HEK293 (cell line): ENCODE results near the gene CA12.

Experiments used
- CTCF ChIA-PET: fragments of 350-600 bp; formaldehyde crosslinking; extraction: SDS; loops from one replicate; lab custom pipeline; 2021; ENCODE audit warnings: antibody characterized with exemption; lab: Yijun Ruan, JAX
- POLR2A ChIA-PET: fragments of 300-600 bp; formaldehyde crosslinking; extraction: SDS; loops from one replicate; lab custom pipeline; 2020; ENCODE audit warnings: antibody characterized with exemption, inconsistent platforms; lab: Yijun Ruan, JAX
- H3K27ac ChIP-seq: fragments of 200-500 bp; sonication (Bioruptor generic); 2 replicates; pipeline ENCODE4 v1.5.1; 2014; ENCODE audit warnings: low read depth, low read length, control low read depth, inconsistent platforms; ENCODE audit errors: extremely low read depth
- H3K36me3 ChIP-seq, 2 experiments: fragments of 200-500 bp in 1 of 2; sonication (Bioruptor generic) in 1 of 2; 1 replicate in 1 of 2; 2 replicates in 1 of 2; pipeline ENCODE4 v1.5.1; 2014 to 2017; ENCODE audit warnings: inconsistent platforms in 2 of 2, low read length in 2 of 2; ENCODE audit not compliant: control insufficient read depth in 2 of 2, insufficient read depth in 1 of 2
- H3K4me1 ChIP-seq: fragments of 200-500 bp; sonication (Bioruptor generic); 2 replicates; pipeline ENCODE4 v1.5.1; 2014; ENCODE audit warnings: mild to moderate bottlenecking, low read length, inconsistent platforms; ENCODE audit not compliant: control insufficient read depth, insufficient read depth
- H3K4me3 ChIP-seq: 2 replicates; pipeline ENCODE4 v1.5.1; 2011; ENCODE audit warnings: low read depth, mild to moderate bottlenecking, control low read depth, low read length, moderate library complexity
- H3K9me3 ChIP-seq: fragments of 200-500 bp; sonication (Bioruptor generic); 2 replicates; pipeline ENCODE4 v1.5.1; 2014; ENCODE audit warnings: low read depth, low read length, inconsistent platforms; ENCODE audit not compliant: control insufficient read depth, insufficient read depth
- BCL11A ChIP-seq: fragments of 450-650 bp; formaldehyde crosslinking; IDR thresholded peaks from 2 replicates; pipeline ENCODE4 v1.5.1; 2016; ENCODE audit warnings: low read depth, missing biosample characterization, missing genetic modification characterization
- BCL11B ChIP-seq: fragments of 450-650 bp; formaldehyde crosslinking; IDR thresholded peaks from 2 replicates; pipeline ENCODE4 v1.5.1; 2016; ENCODE audit warnings: low read depth, missing biosample characterization, missing genetic modification characterization
- GFI1B ChIP-seq: fragments of 450-650 bp; formaldehyde crosslinking; IDR thresholded peaks from 2 replicates; pipeline ENCODE4 v1.5.1; 2016; ENCODE audit warnings: missing biosample characterization, missing genetic modification characterization
- KLF1 ChIP-seq: fragments of 450-650 bp; formaldehyde crosslinking; IDR thresholded peaks from 2 replicates; pipeline ENCODE4 v1.5.1; 2016; ENCODE audit warnings: missing biosample characterization, missing genetic modification characterization
- KLF8 ChIP-seq: fragments of 450-650 bp; formaldehyde crosslinking; IDR thresholded peaks from 2 replicates; pipeline ENCODE4 v1.5.1; 2016; ENCODE audit warnings: missing biosample characterization, missing genetic modification characterization
- MYNN ChIP-seq: fragments of 450-650 bp; formaldehyde crosslinking; IDR thresholded peaks from 2 replicates; pipeline ENCODE4 v1.5.1; 2016; ENCODE audit warnings: missing biosample characterization, missing genetic modification characterization, borderline replicate concordance
- SCRT1 ChIP-seq: fragments of 450-650 bp; formaldehyde crosslinking; IDR thresholded peaks from 2 replicates; pipeline ENCODE4 v1.5.1; 2016; ENCODE audit warnings: missing biosample characterization, missing genetic modification characterization, borderline replicate concordance
- SCRT2 ChIP-seq: fragments of 450-650 bp; formaldehyde crosslinking; IDR thresholded peaks from 2 replicates; pipeline ENCODE4 v1.5.1; 2016; ENCODE audit warnings: missing biosample characterization, missing genetic modification characterization
- ZBTB20 ChIP-seq: fragments of 450-650 bp; formaldehyde crosslinking; IDR thresholded peaks from 2 replicates; pipeline ENCODE4 v1.5.1; 2016; ENCODE audit warnings: missing biosample characterization, missing genetic modification characterization
- ZFHX2 ChIP-seq: fragments of 450-650 bp; formaldehyde crosslinking; conservative IDR thresholded peaks from 2 replicates; pipeline ENCODE4 v1.5.1; 2016; ENCODE audit warnings: missing biosample characterization, missing genetic modification characterization
- ZFP41 ChIP-seq: fragments of 450-650 bp; formaldehyde crosslinking; IDR thresholded peaks from 2 replicates; pipeline ENCODE4 v1.5.1; 2016; ENCODE audit warnings: missing biosample characterization, missing genetic modification characterization, borderline replicate concordance
- ZNF23 ChIP-seq: fragments of 450-650 bp; formaldehyde crosslinking; IDR thresholded peaks from 2 replicates; pipeline ENCODE4 v1.5.1; 2016; ENCODE audit warnings: missing biosample characterization, missing genetic modification characterization, borderline replicate concordance
- ZNF24 ChIP-seq: fragments of 450-650 bp; formaldehyde crosslinking; IDR thresholded peaks from 2 replicates; pipeline ENCODE4 v1.5.1; 2016; ENCODE audit warnings: missing biosample characterization, missing genetic modification characterization
- ZNF248 ChIP-seq: fragments of 450-650 bp; formaldehyde crosslinking; IDR thresholded peaks from 2 replicates; pipeline ENCODE4 v1.5.1; 2017; ENCODE audit warnings: missing biosample characterization, missing genetic modification characterization
- ZNF350 ChIP-seq: fragments of 450-650 bp; formaldehyde crosslinking; IDR thresholded peaks from 2 replicates; pipeline ENCODE4 v1.5.0; 2017; ENCODE audit warnings: missing biosample characterization, mild to moderate bottlenecking, missing genetic modification characterization
- ZNF366 ChIP-seq: fragments of 450-650 bp; formaldehyde crosslinking; conservative IDR thresholded peaks from 2 replicates; pipeline ENCODE4 v1.5.1; 2016; ENCODE audit warnings: missing biosample characterization, missing genetic modification characterization
- ZNF426 ChIP-seq: fragments of 450-650 bp; formaldehyde crosslinking; IDR thresholded peaks from 2 replicates; pipeline ENCODE4 v1.5.1; 2017; ENCODE audit warnings: missing biosample characterization, missing genetic modification characterization, mild to moderate bottlenecking, inconsistent platforms, moderate library complexity
- ZNF514 ChIP-seq: fragments of 450-650 bp; formaldehyde crosslinking; IDR thresholded peaks from 2 replicates; pipeline ENCODE4 v1.5.1; 2016; ENCODE audit warnings: missing biosample characterization, missing genetic modification characterization
- ZNF791 ChIP-seq: fragments of 450-650 bp; formaldehyde crosslinking; IDR thresholded peaks from 2 replicates; pipeline ENCODE4 v1.5.1; 2016; ENCODE audit warnings: missing biosample characterization, missing genetic modification characterization
- TF ChIP-seq, protein P1 (sequence below): fragments of 450-650 bp; formaldehyde crosslinking; IDR thresholded peaks from 2 replicates; pipeline ENCODE4 v1.5.1; 2016; ENCODE audit warnings: missing biosample characterization, missing genetic modification characterization
- TF ChIP-seq, protein P2 (sequence below): fragments of 450-650 bp; formaldehyde crosslinking; IDR thresholded peaks from 2 replicates; pipeline ENCODE4 v1.5.1; 2016; ENCODE audit warnings: missing biosample characterization, missing genetic modification characterization
- TF ChIP-seq, protein P3 (sequence below): fragments of 450-650 bp; formaldehyde crosslinking; IDR thresholded peaks from 2 replicates; pipeline ENCODE4 v1.5.1; 2016; ENCODE audit warnings: missing biosample characterization, missing genetic modification characterization

Gene CA12

DNA sequence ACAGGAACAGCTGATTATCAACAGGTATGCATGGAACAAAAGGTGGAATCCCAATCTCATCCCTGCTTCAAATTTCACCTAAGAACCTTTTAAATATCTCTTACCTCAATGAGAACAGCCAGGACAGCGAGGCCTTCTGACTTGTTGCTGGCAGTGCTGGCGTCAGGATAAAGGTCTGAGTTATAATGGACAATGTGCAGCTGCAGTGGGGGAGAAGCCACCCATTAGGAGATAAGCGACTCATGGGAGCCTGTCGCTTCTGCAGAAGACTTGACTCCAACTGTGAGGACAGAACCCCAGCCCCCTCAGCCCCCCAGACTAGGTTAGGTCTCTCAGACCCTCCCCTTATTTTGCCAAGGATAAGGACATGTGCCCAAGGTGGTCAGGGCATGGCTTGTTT, 39.7 kb downstream of the CA12 start:
- ChIA-PET CTCF (interaction anchor here (0.7 kb wide), 1 partner anchor 25 kb away, joined by 3 read pairs; no protein-coding TSS in a partner anchor), POLR2A (no interaction called here)
- Histone ChIP-seq H3K27ac (no peak overlapping the region), H3K4me3 (no peak overlapping the region), H3K36me3 (no peaks in the 10 kb centered on the region), H3K9me3 (no peaks in the 10 kb centered on the region), H3K4me1 (peaks cover 3% of the 10 kb centered on the region; the same call in 1 of the 2 replicates)
- TF ChIP-seq KLF8 (no peak), ZNF24 (tag by site-specific recombination) (no peak), ZNF248 (tag by site-specific recombination) (no peak), SCRT1 (tag by site-specific recombination) (0 out of 2 replicates have a peak, but pooled peaks have one; percentile 20), SCRT2 (tag by site-specific recombination) (peak; percentile 76)

DNA sequence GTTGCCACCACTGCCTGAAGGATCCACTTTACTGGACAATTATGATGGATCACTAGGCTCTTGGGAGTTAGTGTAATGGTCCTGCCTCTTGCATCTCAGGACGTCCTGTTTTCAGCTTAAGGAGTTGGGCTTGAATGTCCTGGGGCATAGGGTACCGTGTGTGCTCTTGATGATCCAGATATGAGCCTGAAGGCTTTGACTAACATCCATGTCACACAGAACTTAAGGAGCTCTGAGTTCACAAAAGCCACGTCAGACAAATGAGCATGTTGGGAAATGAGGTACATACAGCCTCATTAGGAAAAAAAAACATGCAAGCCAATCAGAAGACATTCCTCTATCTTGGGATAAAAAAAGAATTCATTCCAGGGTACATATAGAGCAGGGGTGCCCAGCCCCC, 40.8 kb downstream of the CA12 start:
- POLR2A ChIA-PET: no interaction called here
- Histone ChIP-seq H3K4me3 (no peak overlapping the region), H3K9me3 (no peaks in the 10 kb centered on the region), H3K27ac (no peak overlapping the region), H3K36me3 (no peaks in the 10 kb centered on the region), H3K4me1 (no peaks in the 10 kb centered on the region)
- CTCF ChIA-PET: no interaction called here
- TF ChIP-seq ZFHX2 (tag by site-specific recombination) (no peak), BCL11A (tag by site-specific recombination) (no peak), MYNN (tag by site-specific recombination) (no peak), GFI1B (tag by site-specific recombination) (no peak), ZFP41 (no peak), ZNF791 (tag by site-specific recombination) (no peak), KLF1 (tag by site-specific recombination) (no peak), BCL11B (no peak), ZNF23 (tag by site-specific recombination) (no peak), ZNF426 (tag by site-specific recombination) (no peak), ZNF350 (tag by site-specific recombination) (no peak), ZBTB20 (tag by site-specific recombination) (no peak), ZNF514 (tag by site-specific recombination) (no peak), ZNF366 (tag by site-specific recombination) (no peak)
- TF ChIP-seq, protein P1, sequence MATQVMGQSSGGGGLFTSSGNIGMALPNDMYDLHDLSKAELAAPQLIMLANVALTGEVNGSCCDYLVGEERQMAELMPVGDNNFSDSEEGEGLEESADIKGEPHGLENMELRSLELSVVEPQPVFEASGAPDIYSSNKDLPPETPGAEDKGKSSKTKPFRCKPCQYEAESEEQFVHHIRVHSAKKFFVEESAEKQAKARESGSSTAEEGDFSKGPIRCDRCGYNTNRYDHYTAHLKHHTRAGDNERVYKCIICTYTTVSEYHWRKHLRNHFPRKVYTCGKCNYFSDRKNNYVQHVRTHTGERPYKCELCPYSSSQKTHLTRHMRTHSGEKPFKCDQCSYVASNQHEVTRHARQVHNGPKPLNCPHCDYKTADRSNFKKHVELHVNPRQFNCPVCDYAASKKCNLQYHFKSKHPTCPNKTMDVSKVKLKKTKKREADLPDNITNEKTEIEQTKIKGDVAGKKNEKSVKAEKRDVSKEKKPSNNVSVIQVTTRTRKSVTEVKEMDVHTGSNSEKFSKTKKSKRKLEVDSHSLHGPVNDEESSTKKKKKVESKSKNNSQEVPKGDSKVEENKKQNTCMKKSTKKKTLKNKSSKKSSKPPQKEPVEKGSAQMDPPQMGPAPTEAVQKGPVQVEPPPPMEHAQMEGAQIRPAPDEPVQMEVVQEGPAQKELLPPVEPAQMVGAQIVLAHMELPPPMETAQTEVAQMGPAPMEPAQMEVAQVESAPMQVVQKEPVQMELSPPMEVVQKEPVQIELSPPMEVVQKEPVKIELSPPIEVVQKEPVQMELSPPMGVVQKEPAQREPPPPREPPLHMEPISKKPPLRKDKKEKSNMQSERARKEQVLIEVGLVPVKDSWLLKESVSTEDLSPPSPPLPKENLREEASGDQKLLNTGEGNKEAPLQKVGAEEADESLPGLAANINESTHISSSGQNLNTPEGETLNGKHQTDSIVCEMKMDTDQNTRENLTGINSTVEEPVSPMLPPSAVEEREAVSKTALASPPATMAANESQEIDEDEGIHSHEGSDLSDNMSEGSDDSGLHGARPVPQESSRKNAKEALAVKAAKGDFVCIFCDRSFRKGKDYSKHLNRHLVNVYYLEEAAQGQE (tag by site-specific recombination): no peak
- TF ChIP-seq, protein P2, sequence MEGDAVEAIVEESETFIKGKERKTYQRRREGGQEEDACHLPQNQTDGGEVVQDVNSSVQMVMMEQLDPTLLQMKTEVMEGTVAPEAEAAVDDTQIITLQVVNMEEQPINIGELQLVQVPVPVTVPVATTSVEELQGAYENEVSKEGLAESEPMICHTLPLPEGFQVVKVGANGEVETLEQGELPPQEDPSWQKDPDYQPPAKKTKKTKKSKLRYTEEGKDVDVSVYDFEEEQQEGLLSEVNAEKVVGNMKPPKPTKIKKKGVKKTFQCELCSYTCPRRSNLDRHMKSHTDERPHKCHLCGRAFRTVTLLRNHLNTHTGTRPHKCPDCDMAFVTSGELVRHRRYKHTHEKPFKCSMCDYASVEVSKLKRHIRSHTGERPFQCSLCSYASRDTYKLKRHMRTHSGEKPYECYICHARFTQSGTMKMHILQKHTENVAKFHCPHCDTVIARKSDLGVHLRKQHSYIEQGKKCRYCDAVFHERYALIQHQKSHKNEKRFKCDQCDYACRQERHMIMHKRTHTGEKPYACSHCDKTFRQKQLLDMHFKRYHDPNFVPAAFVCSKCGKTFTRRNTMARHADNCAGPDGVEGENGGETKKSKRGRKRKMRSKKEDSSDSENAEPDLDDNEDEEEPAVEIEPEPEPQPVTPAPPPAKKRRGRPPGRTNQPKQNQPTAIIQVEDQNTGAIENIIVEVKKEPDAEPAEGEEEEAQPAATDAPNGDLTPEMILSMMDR: no peak
- TF ChIP-seq, protein P3, sequence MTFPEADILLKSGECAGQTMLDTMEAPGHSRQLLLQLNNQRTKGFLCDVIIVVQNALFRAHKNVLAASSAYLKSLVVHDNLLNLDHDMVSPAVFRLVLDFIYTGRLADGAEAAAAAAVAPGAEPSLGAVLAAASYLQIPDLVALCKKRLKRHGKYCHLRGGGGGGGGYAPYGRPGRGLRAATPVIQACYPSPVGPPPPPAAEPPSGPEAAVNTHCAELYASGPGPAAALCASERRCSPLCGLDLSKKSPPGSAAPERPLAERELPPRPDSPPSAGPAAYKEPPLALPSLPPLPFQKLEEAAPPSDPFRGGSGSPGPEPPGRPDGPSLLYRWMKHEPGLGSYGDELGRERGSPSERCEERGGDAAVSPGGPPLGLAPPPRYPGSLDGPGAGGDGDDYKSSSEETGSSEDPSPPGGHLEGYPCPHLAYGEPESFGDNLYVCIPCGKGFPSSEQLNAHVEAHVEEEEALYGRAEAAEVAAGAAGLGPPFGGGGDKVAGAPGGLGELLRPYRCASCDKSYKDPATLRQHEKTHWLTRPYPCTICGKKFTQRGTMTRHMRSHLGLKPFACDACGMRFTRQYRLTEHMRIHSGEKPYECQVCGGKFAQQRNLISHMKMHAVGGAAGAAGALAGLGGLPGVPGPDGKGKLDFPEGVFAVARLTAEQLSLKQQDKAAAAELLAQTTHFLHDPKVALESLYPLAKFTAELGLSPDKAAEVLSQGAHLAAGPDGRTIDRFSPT (tag by site-specific recombination): no peak
